Fibroblast of lung (primary cell): Measurements from ENCODE around the gene MUC16.

Source experiments
- EZH2 ChIP-seq: IDR thresholded peaks from 2 replicates; pipeline ENCODE4 v1.5.1; 2012; ENCODE audit warnings: low read length, control low read depth, mild to moderate bottlenecking; ENCODE audit errors: missing control alignments
- TF ChIP-seq, protein P1 (sequence below), 2 donors: IDR thresholded peaks in 1 of 2; conservative IDR thresholded peaks in 1 of 2; 1 replicate in 1 of 2; 2 replicates in 1 of 2; pipeline ENCODE4 v1.5.1; 2011 to 2012; ENCODE audit warnings: low read length in 2 of 2, control low read depth in 1 of 2, inconsistent platforms in 1 of 2, low read depth in 1 of 2, mild to moderate bottlenecking in 1 of 2

DNA sequence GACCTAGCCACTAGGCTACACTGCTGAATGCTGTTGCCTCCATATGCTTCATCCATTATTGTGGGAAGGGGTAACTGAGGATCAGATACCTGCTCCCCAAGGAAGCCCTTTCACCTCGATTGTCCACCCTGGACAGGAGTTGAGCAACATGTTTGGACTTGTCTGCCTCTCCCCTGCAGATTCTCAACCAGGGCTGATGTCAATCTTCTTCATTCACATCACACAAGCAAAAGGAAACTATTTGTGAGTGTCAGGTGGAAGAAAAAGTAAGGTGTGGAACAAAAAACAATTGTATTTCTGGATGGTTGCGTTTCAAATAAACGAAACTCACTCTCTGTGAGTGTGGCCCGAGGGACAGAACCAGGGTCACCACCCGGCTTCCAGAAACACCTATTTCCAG is 29.5 kb upstream of the MUC16 start:
- TF ChIP-seq, protein P1, sequence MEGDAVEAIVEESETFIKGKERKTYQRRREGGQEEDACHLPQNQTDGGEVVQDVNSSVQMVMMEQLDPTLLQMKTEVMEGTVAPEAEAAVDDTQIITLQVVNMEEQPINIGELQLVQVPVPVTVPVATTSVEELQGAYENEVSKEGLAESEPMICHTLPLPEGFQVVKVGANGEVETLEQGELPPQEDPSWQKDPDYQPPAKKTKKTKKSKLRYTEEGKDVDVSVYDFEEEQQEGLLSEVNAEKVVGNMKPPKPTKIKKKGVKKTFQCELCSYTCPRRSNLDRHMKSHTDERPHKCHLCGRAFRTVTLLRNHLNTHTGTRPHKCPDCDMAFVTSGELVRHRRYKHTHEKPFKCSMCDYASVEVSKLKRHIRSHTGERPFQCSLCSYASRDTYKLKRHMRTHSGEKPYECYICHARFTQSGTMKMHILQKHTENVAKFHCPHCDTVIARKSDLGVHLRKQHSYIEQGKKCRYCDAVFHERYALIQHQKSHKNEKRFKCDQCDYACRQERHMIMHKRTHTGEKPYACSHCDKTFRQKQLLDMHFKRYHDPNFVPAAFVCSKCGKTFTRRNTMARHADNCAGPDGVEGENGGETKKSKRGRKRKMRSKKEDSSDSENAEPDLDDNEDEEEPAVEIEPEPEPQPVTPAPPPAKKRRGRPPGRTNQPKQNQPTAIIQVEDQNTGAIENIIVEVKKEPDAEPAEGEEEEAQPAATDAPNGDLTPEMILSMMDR (conservative IDR thresholded peaks at IDR 0.05 in 1 of 2, IDR thresholded peaks at IDR 0.05 in 1 of 2; ENCODE audit: low read depth in 1 of 2, low read length in 2 of 2), result no peak
- no peak for TF ChIP-seq EZH2
